HCT116 (cell line): ENCODE results near the gene VWA5A. TPM values are rescaled to one million over a fixed set of nuclear protein-coding genes. Genes with fewer than 3 reads are reported as not detected.

Source experiments
- ATAC-seq: fragments of 200-7000 bp; cut with Tn5 transposase; 2 replicates; pipeline ENCODE4 v1.9.1; 2020; ENCODE audit warnings: mild to moderate bottlenecking, moderate library complexity
- BruUV-seq: library from RNA; stranded (reverse); fragments of 400-500 nt; replicated peaks from 2 replicates; lab custom pipeline; 2021; lab: Mats Ljungman, UMichigan
- CTCF ChIA-PET: fragments of 300-600 bp; sonication (Branson Sonifier 250); formaldehyde crosslinking; loops from one replicate; lab custom pipeline; 2021; ENCODE audit warnings: antibody characterized with exemption; lab: Charles Lee
- POLR2A ChIA-PET: fragments of 300-600, 350-600 bp; sonication (Branson Sonifier 250); formaldehyde crosslinking; loops from one replicate; lab custom pipeline; 2021; ENCODE audit warnings: antibody characterized with exemption; lab: Charles Lee
- RAD21 ChIA-PET, 2 experiments: fragments of 300-600 bp; sonication (Branson Sonifier 250); formaldehyde crosslinking; loops; one replicate each; lab custom pipeline; 2023; ENCODE audit warnings: low total read pairs in 2 of 2; ENCODE audit not compliant: uncharacterized antibody in 2 of 2, unreplicated experiment in 2 of 2, low non-redundant PET in 1 of 2; lab: Charles Lee
- DNase-seq: peaks from one replicate; pipeline ENCODE4 v3.0.0-alpha.2; 2010; ENCODE audit warnings: low read depth, low spot score
- H2AFZ ChIP-seq: fragments of 200-600 bp; shearing (Covaris generic), sonication (generic); 2 replicates; pipeline ENCODE4 v1.6.1; 2017; ENCODE audit warnings: low read depth, mixed run types, mixed read lengths, antibody characterized with exemption, low read length; ENCODE audit not compliant: poor library complexity, severe bottlenecking
- H3K27ac ChIP-seq: 2 replicates; pipeline ENCODE4 v1.5.1; 2012; ENCODE audit warnings: low read depth, low read length
- H3K27me3 ChIP-seq: fragments of 200-600 bp; sonication (generic); 2 replicates; pipeline ENCODE4 v1.6.1; 2016; ENCODE audit warnings: mixed run types, low read length, mixed read lengths; ENCODE audit not compliant: insufficient read depth
- H3K36me3 ChIP-seq, 2 experiments: fragments of 200-500 bp in 1 of 2; fragments of 200-600 bp in 1 of 2; sonication (Bioruptor generic) in 1 of 2; sonication (generic) in 1 of 2; 2 replicates each; pipeline versions ENCODE4 v1.5.1 to v1.6.1; 2014 to 2016; ENCODE audit warnings: low read length in 2 of 2, inconsistent platforms in 1 of 2, mixed read lengths in 1 of 2, mixed run types in 1 of 2; ENCODE audit not compliant: insufficient read depth in 2 of 2, control insufficient read depth in 1 of 2
- H3K4me1 ChIP-seq, 2 experiments: fragments of 200-600 bp in 1 of 2; sonication (generic) in 1 of 2; 2 replicates each; pipeline versions ENCODE4 v1.5.1 to v1.6.1; 2012 to 2017; ENCODE audit warnings: low read length in 2 of 2, inconsistent platforms in 1 of 2, mild to moderate bottlenecking in 1 of 2, mixed read lengths in 1 of 2, mixed run types in 1 of 2, moderate library complexity in 1 of 2; ENCODE audit not compliant: insufficient read depth in 2 of 2, control insufficient read depth in 1 of 2
- H3K4me2 ChIP-seq: fragments of 200-600 bp; sonication (generic); 2 replicates; pipeline ENCODE4 v1.6.1; 2017; ENCODE audit warnings: mixed run types, low read length, mixed read lengths
- H3K4me3 ChIP-seq, 2 experiments: fragments of 200-600 bp in 1 of 2; sonication (generic) in 1 of 2; replicated peaks in 1 of 2; 2 replicates each; pipeline ENCODE4 v1.5.1; 2011 to 2016; ENCODE audit warnings: low read length in 2 of 2, control low read depth in 1 of 2, low read depth in 1 of 2, mild to moderate bottlenecking in 1 of 2, mixed read lengths in 1 of 2, mixed run types in 1 of 2
- H3K79me2 ChIP-seq: fragments of 200-600 bp; sonication (generic); 2 replicates; pipeline ENCODE4 v1.6.1; 2017; ENCODE audit warnings: mild to moderate bottlenecking, mixed run types, low read length, moderate library complexity, mixed read lengths; ENCODE audit not compliant: insufficient read depth
- H3K9ac ChIP-seq: fragments of 200-600 bp; sonication (generic); 2 replicates; pipeline ENCODE4 v1.6.1; 2016; ENCODE audit warnings: low read length, mixed read lengths
- H3K9me2 ChIP-seq: fragments of 200-600 bp; sonication (generic), shearing (Covaris generic); 2 replicates; pipeline ENCODE4 v1.6.1; 2017; ENCODE audit warnings: mixed run types, mild to moderate bottlenecking, moderate library complexity; ENCODE audit not compliant: insufficient read depth
- H3K9me3 ChIP-seq, 2 experiments: fragments of 200-500 bp in 1 of 2; fragments of 200-600 bp in 1 of 2; sonication (Bioruptor generic) in 1 of 2; sonication (generic) in 1 of 2; 2 replicates each; pipeline ENCODE4 v1.6.1; 2014 to 2017; ENCODE audit warnings: low read length in 2 of 2, mixed read lengths in 2 of 2, inconsistent platforms in 1 of 2, low read depth in 1 of 2, mild to moderate bottlenecking in 1 of 2, mixed run types in 1 of 2, moderate library complexity in 1 of 2; ENCODE audit not compliant: control insufficient read depth in 1 of 2, insufficient read depth in 1 of 2
- H4K20me1 ChIP-seq: fragments of 200-600 bp; sonication (generic), shearing (Covaris generic); 2 replicates; pipeline ENCODE4 v1.6.1; 2017; ENCODE audit warnings: mixed run types, mild to moderate bottlenecking, moderate library complexity; ENCODE audit not compliant: insufficient read depth
- EZH2phosphoT487 ChIP-seq: fragments of 200-600 bp; IDR thresholded peaks from 2 replicates; pipeline ENCODE4 v1.6.1; 2018; ENCODE audit warnings: antibody characterized with exemption, borderline replicate concordance
- FOSL1 ChIP-seq: IDR thresholded peaks from 2 replicates; pipeline ENCODE4 v1.6.1; 2012; ENCODE audit warnings: low read depth
- JUND ChIP-seq: IDR thresholded peaks from 2 replicates; pipeline ENCODE4 v1.6.1; 2012
- POLR2AphosphoS5 ChIP-seq: IDR thresholded peaks from 2 replicates; pipeline ENCODE4 v1.6.1; 2011; ENCODE audit warnings: mild to moderate bottlenecking, low read depth, low read length, moderate library complexity
- SRF ChIP-seq: IDR thresholded peaks from 2 replicates; pipeline ENCODE4 v1.6.1; 2012; ENCODE audit warnings: low read depth
- ZNF274 ChIP-seq: fragments of 200-500 bp; sonication (Bioruptor generic); IDR thresholded peaks from 2 replicates; pipeline ENCODE4 v1.6.1; 2014; ENCODE audit warnings: mild to moderate bottlenecking, low read depth, low read length, inconsistent platforms
- intact Hi-C: fragments of 100-400 bp; cut with micrococcal nuclease; formaldehyde crosslinking; loops from 2 replicates; pipeline ENCODE4 v1.10.0; 2022
- total RNA-seq: library from RNA; stranded (reverse); gene quantifications from one replicate; pipeline ENCODE4 v1.2.1, GENCODE V29; 2021; ENCODE audit not compliant: unreplicated experiment
- TF ChIP-seq, protein P1 (sequence below): IDR thresholded peaks from 2 replicates; pipeline ENCODE4 v1.6.1; 2011; ENCODE audit warnings: mild to moderate bottlenecking, low read length, moderate library complexity; ENCODE audit not compliant: insufficient replicate concordance; ENCODE audit errors: extremely low read depth

VWA5A gene
- total RNA-seq, 1 experiment from 2014 or later = 5.0 TPM

DNA sequence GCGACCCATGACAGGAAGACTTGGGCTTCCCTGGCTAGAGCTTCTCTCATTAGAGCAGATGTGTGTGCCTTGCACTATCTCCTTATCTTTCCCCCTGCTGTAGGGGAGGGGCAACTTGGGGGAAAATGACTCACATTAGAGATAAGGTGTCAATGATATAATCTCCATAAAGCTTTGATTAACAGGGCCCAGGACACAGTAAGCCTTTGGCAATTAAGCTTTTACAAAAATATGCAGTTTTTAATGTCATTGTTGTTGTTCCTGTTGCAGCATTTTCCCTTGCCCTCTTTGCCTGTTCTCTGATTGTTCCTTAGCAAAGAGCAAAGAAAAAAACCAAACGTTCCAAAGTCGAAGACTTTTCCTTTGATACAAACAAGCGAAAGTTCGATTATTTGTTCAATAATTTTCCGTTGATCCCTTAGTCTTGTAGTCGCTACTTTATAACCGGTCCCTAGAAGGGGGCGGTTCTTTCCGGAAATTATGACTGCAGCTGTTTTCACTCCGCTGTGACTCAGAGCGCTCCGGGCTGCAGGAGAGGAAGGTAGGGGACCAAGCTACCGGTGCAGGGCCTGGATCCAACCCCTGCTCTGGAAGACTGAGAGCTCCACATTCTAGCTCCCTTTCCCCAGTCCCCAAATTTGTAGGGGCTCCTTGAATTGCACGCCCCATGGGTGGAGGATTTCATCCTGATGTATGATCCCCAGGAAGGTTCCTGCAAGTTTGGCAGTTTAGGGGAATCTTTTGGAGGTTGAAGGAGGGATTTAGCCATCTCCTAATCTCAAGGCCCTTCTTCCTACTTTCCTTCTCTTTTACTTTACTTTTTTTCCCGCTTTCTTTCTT is at the start of gene VWA5A (continued):
- TF ChIP-seq, protein P1, sequence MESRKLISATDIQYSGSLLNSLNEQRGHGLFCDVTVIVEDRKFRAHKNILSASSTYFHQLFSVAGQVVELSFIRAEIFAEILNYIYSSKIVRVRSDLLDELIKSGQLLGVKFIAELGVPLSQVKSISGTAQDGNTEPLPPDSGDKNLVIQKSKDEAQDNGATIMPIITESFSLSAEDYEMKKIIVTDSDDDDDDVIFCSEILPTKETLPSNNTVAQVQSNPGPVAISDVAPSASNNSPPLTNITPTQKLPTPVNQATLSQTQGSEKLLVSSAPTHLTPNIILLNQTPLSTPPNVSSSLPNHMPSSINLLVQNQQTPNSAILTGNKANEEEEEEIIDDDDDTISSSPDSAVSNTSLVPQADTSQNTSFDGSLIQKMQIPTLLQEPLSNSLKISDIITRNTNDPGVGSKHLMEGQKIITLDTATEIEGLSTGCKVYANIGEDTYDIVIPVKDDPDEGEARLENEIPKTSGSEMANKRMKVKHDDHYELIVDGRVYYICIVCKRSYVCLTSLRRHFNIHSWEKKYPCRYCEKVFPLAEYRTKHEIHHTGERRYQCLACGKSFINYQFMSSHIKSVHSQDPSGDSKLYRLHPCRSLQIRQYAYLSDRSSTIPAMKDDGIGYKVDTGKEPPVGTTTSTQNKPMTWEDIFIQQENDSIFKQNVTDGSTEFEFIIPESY = no peak
- TF ChIP-seq POLR2AphosphoS5 (peak; percentile 96), ZNF274 (no peak), JUND (peak; percentile 68), EZH2phosphoT487 (no peak), SRF (no peak)

DNA sequence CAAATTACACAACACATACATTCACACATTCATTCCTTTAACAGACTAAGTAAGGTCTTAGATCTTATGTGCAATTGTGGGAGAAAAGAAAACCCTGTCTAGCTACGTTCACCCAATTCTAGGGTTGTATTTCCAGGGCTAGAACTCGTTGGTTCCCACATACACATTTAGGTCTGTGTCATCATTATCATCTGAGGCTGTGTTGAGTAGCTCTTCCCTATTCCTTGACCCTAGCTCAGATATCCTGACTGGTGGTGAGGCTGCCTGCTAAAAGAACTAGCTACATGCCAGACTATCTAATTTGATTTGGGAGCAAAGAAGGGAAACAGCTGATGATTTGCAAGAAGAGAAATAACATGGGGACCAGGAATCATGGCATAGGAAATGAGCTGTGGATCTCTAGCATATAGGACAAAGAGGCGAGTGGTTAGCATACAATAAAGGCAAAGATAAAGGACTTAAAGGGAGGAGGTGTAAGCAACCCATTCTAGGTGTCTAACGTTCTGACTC is 46.6 kb upstream of the VWA5A start:
- H3K36me3 ChIP-seq = no peaks in the 10 kb centered on the region
- no peaks in the 10 kb centered on the region for H3K9me2 ChIP-seq
- H3K79me2 ChIP-seq = no peaks in the 10 kb centered on the region
- H3K27me3 ChIP-seq = peaks cover 30% of the 10 kb centered on the region
- BruUV-seq = no TSS peak
- H3K9me3 ChIP-seq = no peaks in the 10 kb centered on the region
- H3K4me3 ChIP-seq = no peak overlapping the region
- H3K4me1 ChIP-seq = peaks cover 0 to 5% of the 10 kb centered on the region in 2 experiments; a peak in 2 of 4 replicates
- ATAC-seq (no peak), DNase-seq (no peak)
- intact Hi-C loops = no loop called here
- H2AFZ ChIP-seq = no peak overlapping the region
- TF ChIP-seq FOSL1 (no peak), POLR2AphosphoS5 (no peak), SRF (no peak)
- H3K4me2 ChIP-seq = no peak overlapping the region
- H4K20me1 ChIP-seq = no peaks in the 10 kb centered on the region
- H3K27ac ChIP-seq = no peak overlapping the region
- ChIA-PET POLR2A (no interaction called here), CTCF (interaction anchor here (0.6 to 1.0 kb wide), 2 partner anchors 12 to 15 kb away, joined by 3 read pairs; no protein-coding TSS in a partner anchor), RAD21 (no interaction called here)
- no peak overlapping the region for H3K9ac ChIP-seq
